Smooth muscle cell (in vitro differentiated cells): Measurements from ENCODE around the gene MYOZ1. TPM values are rescaled to one million over a fixed set of nuclear protein-coding genes. Genes with fewer than 3 reads are reported as not detected.

Experiments used
- DNase-seq: peaks from one replicate; lab custom pipeline; 2025; ENCODE audit not compliant: unreplicated experiment; lab: John Stamatoyannopoulos, UW
- H2AFZ ChIP-seq: fragments of 200-600 bp; sonication (generic); 2 replicates; pipeline ENCODE4 v1.6.0; 2016; ENCODE audit warnings: antibody characterized with exemption, low read depth, mild to moderate bottlenecking
- H3F3A ChIP-seq: fragments of 200-600 bp; sonication (generic); 2 replicates; pipeline ENCODE4 v1.6.0; 2017; ENCODE audit warnings: antibody characterized with exemption, low read depth
- H3K27ac ChIP-seq: fragments of 200-600 bp; sonication (generic); 2 replicates; pipeline ENCODE4 v1.5.1; 2016; ENCODE audit warnings: low read depth, mild to moderate bottlenecking
- H3K27me3 ChIP-seq: fragments of 200-600 bp; sonication (generic); 2 replicates; pipeline ENCODE4 v1.6.1; 2016; ENCODE audit warnings: low read depth, mild to moderate bottlenecking
- H3K36me3 ChIP-seq: fragments of 200-600 bp; sonication (generic); 2 replicates; pipeline ENCODE4 v1.5.1; 2016; ENCODE audit warnings: low read depth
- H3K4me1 ChIP-seq: fragments of 200-600 bp; sonication (generic); 2 replicates; pipeline ENCODE4 v1.5.1; 2016; ENCODE audit warnings: low read depth
- H3K4me2 ChIP-seq: fragments of 200-600 bp; sonication (generic); 2 replicates; pipeline ENCODE4 v1.6.0; 2016; ENCODE audit warnings: mild to moderate bottlenecking
- H3K4me3 ChIP-seq: fragments of 200-600 bp; sonication (generic); 2 replicates; pipeline ENCODE4 v1.5.1; 2016; ENCODE audit warnings: mild to moderate bottlenecking
- H3K79me2 ChIP-seq: fragments of 200-600 bp; sonication (generic); 2 replicates; pipeline ENCODE4 v1.6.0; 2016; ENCODE audit warnings: low read depth, mild to moderate bottlenecking
- H3K9ac ChIP-seq: fragments of 200-600 bp; sonication (generic); 2 replicates; pipeline ENCODE4 v1.6.0; 2016; ENCODE audit warnings: low read depth
- H3K9me3 ChIP-seq: fragments of 200-600 bp; sonication (generic); replicated peaks from 2 replicates; pipeline ENCODE4 v1.5.1; 2016; ENCODE audit warnings: low read depth
- H4K20me1 ChIP-seq: fragments of 200-600 bp; sonication (generic); 2 replicates; pipeline ENCODE4 v1.6.0; 2016; ENCODE audit warnings: low read depth
- WGBS: methylation state at CpG from one replicate; pipeline ENCODE4 v1.1.7; 2016; ENCODE audit warnings: low lambda C conversion rate; 5-methylcytosine and 5-hydroxymethylcytosine counted together
- polyA plus RNA-seq: library from polyadenylated mRNA; unstranded; fragments of >200 nt; fragmentation: Nextera tagmentation; extraction: Ambion mirVana; gene quantifications from 2 replicates; pipeline ENCODE4 v1.2.1, GENCODE V29; 2016
- total RNA-seq: library from RNA; depleted of rRNA; stranded (reverse); fragments of >200 nt; gene quantifications from 2 replicates; pipeline ENCODE4 v1.2.3, GENCODE V29; 2014
- TF ChIP-seq, protein P1 (sequence below): fragments of 200-600 bp; sonication (generic); IDR thresholded peaks from 2 replicates; pipeline ENCODE4 v1.5.1; 2017; ENCODE audit warnings: borderline replicate concordance, mild to moderate bottlenecking, antibody characterized with exemption; ENCODE audit not compliant: insufficient read depth, poor library complexity, severe bottlenecking

Gene MYOZ1
- total and polyA plus RNA-seq, 2 experiments from 2014 or later = 1.7 to 2.4 TPM

DNA sequence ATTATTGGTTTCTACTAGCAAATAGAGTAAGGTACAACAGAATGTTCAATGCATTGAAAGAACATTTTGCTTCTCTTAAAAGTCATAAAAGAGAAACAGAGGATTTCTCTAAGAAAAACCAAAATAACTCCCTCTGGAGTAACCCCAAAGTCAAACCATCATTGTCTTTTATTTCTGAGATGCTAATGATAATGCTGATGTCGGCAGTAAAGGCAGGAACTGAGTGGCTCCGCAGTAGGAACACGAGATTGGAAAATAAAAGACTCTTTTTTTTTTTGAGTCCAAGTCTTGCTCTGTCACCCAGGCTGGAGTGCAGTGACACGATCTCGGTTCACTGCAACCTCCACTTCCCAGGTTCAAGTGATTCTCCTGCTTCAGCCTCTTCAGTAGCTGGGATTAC is 47.5 kb downstream of the MYOZ1 start:
- Histone ChIP-seq H3K27ac (no peak overlapping the region), H3K4me1 (peaks cover 31% of the 10 kb centered on the region), H2AFZ (no peak overlapping the region), H3F3A (no peaks in the 10 kb centered on the region), H4K20me1 (no peaks in the 10 kb centered on the region), H3K4me3 (no peak overlapping the region), H3K9me3 (no peaks in the 10 kb centered on the region), H3K27me3 (no peaks in the 10 kb centered on the region), H3K9ac (no peak overlapping the region), H3K4me2 (no peak overlapping the region), H3K79me2 (no peaks in the 10 kb centered on the region), H3K36me3 (no peaks in the 10 kb centered on the region)
- no peak for DNase-seq
- 89% methylated on average over 5 of the region's 5 CpGs for WGBS
- TF ChIP-seq, protein P1, sequence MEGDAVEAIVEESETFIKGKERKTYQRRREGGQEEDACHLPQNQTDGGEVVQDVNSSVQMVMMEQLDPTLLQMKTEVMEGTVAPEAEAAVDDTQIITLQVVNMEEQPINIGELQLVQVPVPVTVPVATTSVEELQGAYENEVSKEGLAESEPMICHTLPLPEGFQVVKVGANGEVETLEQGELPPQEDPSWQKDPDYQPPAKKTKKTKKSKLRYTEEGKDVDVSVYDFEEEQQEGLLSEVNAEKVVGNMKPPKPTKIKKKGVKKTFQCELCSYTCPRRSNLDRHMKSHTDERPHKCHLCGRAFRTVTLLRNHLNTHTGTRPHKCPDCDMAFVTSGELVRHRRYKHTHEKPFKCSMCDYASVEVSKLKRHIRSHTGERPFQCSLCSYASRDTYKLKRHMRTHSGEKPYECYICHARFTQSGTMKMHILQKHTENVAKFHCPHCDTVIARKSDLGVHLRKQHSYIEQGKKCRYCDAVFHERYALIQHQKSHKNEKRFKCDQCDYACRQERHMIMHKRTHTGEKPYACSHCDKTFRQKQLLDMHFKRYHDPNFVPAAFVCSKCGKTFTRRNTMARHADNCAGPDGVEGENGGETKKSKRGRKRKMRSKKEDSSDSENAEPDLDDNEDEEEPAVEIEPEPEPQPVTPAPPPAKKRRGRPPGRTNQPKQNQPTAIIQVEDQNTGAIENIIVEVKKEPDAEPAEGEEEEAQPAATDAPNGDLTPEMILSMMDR = no peak

DNA sequence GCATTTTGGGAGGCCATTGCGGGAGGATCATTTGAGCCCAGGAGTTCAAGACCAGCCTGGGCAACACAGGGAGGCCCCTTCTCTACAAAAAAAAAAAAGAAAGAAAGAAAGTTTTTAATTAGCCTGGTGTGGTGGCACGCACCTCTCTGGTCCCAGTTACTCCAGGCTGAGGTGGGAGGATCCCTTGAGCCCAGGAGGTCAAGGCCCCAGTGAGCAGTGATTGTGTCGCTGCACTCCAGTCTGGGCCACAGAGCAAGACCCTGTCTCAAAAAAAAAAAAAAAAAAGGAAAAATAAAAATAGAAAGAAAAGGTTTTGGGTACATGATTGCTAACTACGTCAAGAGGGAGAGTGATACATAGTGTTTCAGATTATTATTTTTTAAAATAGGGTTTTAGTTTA is 48.2 kb downstream of the MYOZ1 start:
- Histone ChIP-seq H3K9me3 (no peaks in the 10 kb centered on the region), H2AFZ (no peak overlapping the region), H3K79me2 (no peaks in the 10 kb centered on the region), H3F3A (no peaks in the 10 kb centered on the region), H3K27ac (no peak overlapping the region), H3K4me1 (peaks cover 31% of the 10 kb centered on the region), H3K4me2 (no peak overlapping the region), H4K20me1 (no peaks in the 10 kb centered on the region), H3K36me3 (no peaks in the 10 kb centered on the region), H3K4me3 (no peak overlapping the region), H3K27me3 (no peaks in the 10 kb centered on the region), H3K9ac (no peak overlapping the region)
- no peak for DNase-seq
- TF ChIP-seq, protein P1 = no peak
- 94% methylated on average over 4 of the region's 4 CpGs for WGBS

DNA sequence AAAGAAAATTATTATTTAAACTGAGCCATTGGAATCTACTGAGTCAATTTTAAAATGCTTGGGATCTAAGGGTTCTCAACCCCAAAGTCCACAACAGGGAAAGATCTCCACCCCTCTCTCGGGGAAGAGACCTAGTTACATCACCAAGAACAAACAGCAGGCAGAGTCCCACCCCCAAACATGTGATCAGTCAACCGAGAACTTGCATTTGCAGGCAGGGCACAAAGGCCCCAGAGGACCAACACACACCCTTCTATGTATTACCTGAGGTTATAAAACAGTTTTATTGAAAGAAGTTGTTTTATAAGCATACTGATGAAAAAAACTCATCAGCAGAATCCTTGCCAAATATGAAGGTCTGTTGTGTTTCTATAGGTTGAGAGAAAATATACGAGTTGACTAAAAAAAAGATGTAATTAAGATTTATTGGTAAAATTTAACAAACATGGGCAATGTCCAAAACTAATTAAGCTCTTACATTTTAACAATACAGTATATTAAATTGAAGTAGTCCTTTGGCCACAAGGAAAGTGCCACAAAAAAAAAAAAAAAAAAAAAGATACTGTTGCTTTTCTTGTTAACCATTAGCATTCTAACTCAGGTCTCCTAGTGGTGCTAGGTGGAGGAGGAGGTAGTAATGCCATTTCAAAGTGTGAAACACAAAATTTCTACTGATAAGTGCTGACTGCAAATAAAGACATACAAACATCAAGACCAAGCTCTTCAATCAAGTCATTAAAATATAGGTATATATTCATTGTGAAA is 49.2 kb downstream of the MYOZ1 start:
- TF ChIP-seq, protein P1 = no peak
- no peaks in the 10 kb centered on the region for H3K9me3 ChIP-seq
- H3K4me1 ChIP-seq = peaks cover 31% of the 10 kb centered on the region
- peak overlapping the region; percentile 73 for H3K27ac ChIP-seq
- H3K27me3 ChIP-seq = no peaks in the 10 kb centered on the region
- no peaks in the 10 kb centered on the region for H4K20me1 ChIP-seq
- H3F3A ChIP-seq = no peaks in the 10 kb centered on the region
- peak overlapping the region; percentile 81 for H3K4me2 ChIP-seq
- no peaks in the 10 kb centered on the region for H3K36me3 ChIP-seq
- 33% methylated on average over 3 of the region's 3 CpGs for WGBS
- DNase-seq = no peak
- H2AFZ ChIP-seq = peak overlapping the region; percentile 54
- H3K79me2 ChIP-seq = no peaks in the 10 kb centered on the region
- H3K9ac ChIP-seq = peak overlapping the region; percentile 52
- peak overlapping the region; percentile 34 for H3K4me3 ChIP-seq
